ENCODE data around the gene DIRAS1.
A peak's percentile ranks its signal among the peaks of the same experiment; 100 is the strongest.
"Not testable (repeated sequence)": the region's sequence is repeated elsewhere in the genome, so short reads cannot be mapped to it uniquely, and the experiment has no call there.

The DIRAS1 gene

DNA sequence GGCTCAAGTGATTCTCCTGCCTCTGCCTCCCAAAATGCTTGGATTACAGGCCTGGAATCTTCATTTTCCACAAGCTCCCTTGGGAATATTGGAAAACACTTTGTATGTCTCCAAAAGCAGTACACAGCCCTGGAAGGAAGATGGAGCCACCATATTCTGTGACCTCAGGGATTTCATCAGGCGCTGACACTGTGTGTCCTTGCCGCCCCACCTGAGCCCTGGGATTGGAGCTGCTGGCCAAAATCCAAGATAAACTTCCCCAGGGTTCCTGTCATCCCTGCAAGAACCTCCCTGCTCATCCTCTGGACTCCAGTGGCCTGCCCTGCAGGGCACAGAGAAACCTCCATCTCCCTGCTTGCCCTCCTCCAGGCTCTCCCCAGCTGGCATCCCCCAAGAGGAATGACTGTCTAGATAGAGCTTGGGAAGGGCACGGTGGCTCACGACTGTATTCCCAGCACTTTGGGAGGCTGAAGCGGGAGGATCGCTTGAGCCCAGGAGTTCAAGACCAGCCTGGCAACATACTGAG is 17.4 kb downstream of the DIRAS1 start:
- no peak for DNase-seq

DNA sequence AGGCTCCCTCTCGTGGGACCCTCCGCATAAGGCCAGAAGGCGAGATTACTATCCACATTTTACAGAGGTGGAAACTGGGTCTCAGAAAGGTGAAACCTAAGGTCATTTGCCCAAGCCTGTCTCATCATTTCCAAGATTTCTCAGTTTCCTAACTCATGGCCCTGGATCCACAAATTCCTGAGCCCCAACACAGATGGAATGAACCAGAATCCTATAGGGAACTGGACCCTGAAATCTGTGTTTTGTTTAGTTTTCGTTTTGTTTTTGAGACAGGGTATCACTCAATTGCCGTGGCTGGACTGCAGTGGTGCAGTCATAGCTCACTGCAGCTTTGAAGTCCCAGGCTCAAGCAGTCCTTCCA is 18.1 kb downstream of the DIRAS1 start:
- DNase-seq, result no peak

DNA sequence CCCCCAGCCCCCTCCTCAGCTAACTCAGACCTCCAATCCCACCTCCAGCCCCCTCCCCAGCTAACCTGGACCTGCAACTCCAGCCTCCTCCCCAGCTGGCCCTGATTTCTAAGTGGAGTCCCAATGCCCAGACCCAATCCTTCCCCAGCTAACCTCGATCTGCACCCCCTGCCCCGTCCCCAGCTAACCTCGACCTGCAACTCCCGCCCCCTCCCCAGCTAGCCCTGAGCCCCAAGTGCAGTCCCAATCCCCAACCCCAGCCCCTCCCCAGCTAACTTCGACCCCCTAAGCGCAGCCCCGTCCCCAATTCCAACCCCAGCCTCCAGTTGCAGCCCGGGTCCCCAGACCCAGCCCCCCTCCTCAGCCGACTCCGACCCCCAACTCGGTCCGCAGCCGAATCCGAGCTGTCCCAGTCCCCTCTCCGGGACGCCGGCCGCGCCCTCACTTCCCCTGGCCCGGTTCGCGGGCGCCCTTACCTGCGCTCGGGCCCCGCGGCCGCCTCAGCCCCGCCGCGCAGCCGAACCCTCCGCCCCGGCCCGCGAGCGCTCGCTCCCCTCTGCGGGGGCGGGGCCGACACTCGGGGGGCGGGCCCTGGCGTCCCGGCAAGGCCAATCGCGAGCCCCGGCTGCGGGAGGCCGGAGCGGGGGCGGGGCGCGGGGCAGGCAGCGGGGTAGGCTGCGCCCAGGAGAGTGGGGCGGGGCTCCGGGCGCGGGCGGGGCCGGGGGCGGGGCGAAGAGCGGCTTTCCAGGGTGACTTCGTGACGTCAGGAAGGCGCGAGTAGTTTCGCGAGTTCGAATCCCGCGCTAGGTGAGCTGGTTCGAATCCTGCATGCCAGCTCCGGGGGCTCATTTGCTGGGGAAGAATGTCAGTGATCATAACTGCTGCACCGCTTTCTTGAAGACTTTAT is 18.7 kb downstream of the DIRAS1 start, which contains the start of gene GNG7:
Gene GNG7 (minus strand): TSS at position 525 of the 907 bp plus-strand sequence. CDS start 182,006 bp downstream, outside the sequence.
- DNase-seq, result peak; percentile 95 to 96

DNA sequence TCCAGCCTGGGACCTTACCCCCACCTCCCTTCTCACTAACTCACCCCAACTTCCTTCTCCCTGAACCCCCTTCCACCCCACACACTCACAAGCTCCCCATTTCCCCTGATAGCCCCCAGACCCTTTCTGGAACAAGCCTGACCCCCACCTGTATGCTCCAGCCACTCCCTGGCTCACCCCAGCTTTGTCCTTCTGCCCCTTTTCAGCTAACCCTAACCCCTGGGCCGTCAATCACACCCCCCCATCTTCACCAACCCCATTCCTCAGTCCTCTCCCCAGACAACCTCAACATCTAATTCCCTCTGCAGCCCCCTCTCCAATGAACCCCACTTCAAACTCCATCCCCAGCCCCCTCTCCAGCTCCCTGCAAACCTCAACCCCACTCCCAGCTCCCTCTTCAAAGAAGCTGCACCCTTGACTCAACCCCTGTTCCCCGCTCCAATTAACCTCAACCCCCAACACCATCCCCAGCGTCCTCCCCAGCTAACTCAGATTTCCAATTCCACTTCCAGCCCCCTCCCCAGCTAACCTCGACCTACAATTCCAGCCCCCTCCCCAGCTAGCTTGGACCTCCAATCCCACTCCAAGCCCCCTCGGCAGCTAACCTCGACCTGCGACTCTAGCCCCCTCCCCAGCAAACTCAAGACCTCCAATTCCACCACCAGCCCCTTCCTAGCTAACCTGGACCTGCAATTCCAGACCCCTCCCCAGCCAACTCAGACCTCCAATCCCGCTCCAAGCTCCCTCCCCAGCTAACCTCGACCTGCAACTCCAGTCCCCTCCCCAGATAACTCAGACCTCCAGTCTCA is 19.6 kb downstream of the DIRAS1 start:
- no peak for DNase-seq

DNA sequence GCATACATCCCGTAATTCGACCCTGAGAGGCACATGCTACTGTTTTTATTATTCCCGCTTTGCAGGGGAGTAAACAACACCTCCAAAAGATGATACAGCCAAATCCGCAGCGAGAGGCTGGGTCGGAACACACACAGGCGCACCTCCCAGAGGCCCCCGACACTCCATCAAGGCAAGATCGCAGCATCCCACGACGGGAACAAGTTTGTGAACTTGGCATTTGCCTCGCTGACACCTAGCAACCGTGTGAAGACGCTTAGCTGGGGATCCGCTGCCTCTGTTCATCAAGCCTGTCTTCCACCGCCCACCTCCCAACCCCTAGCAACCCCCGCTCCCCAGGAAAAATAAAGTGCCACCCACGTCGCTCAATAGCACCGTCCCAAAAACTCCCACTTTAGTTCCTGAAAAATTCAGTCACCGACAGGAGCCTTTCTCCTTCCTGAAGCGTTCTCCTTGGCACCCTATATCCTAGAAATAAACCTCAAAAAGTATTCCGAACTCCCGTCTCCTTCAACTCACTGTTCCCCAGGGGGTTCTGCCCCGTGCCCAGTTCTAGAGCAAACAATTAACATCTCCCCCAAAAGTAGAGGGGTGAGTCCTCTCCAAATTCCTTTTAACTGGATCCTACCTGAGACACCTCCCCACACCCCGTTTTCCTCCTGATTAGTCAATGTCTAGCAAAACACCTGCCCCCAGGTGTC is 20.4 kb downstream of the DIRAS1 start:
- no peak for DNase-seq

DNA sequence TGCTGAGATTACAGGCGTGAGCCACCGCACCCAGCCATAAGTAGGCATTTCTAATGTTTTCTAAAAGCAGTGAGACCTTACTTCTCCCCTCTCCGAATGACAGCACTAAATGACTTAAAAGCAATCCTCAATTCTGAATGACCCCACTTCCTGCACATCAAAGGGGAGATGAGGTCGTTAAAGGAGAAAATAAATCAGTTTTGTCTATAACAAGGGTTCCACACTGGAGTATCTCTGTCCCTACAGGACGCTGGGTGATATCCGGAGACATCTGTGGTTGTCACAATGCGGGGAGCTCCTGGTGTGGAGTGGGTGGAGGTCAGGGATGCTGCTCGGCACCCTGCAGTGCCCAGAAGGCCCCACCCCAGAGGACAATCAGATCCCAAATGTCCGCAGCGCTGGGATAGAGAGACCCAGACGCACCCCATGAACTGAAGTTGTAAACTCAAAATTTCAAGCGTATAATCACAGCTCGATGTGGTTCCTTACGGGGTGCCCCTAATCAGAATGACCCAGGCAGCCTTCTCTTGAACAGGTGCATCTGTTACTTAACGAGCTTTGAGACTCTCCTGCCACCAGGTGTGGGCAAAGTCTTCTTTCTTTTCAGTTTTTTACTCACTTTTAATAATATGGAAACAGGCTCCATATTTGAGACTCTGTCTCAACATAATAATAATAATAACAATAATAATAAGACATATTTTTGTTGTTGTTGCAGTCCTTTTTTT is 21.6 kb downstream of the DIRAS1 start:
- DNase-seq, result no peak

DNA sequence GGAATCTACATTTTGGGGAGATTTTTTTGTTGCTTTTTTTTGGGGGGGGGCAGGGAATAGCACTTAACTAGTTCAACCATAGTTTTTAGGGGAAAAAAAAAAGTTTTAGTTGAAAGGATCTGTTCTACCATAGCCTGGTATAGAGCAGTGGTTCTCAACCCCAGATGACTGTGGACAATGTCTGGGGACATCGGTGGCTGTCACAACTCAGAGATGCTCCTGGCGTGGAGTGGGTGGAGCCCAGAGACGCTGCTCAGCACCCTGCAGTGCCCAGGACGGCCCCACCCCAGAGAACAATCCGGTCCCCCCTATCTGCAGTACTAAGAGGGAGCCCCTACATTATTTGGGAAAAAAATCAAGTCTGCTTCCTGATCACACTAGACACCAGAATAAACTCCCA is 27.0 kb downstream of the DIRAS1 start:
- no peak for DNase-seq

DNA sequence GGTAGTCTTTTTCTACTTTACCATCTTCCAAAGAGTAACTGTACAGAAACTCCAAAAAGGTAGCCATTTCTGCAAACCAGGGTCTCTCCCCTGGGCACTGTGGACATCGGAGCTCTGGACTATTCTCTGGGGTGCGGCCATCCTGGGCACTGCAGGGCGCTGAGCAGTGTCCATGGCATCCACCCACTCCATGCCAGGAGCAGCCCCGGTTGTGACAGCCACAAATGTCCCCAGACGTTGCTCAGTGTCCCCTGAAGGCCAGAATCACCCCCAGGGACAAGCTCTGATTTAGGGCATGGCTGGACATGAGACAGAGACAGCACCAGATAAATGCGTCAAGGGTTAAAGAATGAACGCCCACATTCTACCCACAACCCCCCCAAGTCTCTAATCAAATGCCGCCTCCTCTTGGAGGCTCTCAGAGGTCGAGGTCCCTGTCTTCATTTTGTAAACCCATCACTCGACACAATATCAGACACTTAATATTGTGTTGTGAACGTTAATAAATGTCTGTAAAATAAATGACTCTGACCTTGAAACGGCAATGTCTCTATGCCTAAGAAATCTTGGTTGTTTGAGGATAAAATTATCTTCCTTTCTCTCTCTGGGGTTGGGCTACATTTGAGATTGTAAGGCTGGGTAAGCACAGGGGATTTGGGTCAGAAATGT is 27.5 kb downstream of the DIRAS1 start:
- no peak for DNase-seq

DNA sequence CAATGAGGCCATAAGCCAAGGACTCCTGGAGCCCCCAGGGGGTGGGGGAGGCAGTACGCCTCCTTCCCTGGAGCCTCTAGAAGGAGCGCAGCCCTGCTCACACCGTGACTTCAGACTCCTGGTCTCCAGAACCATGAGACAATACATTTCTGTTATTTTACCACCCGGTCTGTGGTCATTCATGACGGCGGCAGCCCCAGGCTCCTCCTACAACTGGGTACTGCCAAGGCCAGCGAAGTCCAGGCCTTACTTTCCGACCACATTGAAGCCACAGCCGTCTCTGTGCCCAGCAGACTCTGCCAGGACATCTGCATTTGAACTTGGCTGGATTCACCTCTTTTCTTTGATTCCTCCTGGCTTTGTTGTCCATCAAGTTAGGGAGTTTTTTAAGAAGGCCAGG is 29.2 kb downstream of the DIRAS1 start:
- DNase-seq, result no peak

DNA sequence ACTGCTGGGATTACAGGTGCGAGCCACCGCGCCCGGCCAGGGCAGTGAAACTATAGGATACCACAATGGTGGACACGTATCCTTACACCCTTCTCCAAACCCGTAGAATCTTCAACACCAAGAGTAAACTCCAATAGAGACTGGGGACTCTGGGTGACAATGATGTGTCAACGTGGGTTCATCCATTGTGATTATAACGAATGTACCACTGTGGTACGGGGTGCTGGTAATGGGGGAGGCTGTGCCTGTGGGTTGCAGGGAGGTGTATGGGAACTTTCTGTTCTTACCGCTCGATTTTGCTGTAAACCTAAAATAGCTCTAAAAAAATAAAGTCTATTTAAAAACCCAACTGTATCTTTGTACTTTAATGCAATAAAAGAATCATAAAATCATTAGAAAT is 30.3 kb downstream of the DIRAS1 start:
- DNase-seq, result no peak

DNA sequence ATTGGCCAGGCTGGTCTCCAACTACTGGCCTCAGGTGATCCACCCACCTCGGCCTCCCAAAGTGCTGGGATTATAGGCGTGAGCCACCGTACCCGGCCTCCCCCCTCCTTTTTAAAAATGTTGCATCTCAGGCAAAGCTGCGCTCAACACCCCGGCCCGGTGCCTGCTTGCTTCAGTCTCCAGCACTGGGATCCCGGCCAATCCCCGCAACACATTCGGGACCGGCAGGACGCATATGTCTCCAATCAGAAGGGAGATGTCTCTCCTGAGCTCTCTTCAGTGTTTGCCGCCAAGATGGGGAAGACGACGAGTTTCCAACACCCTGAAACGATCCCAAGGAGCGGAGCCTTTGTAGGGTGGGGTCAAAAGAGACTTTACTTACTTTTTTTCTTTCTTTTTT is 34.8 kb downstream of the DIRAS1 start:
- no peak for DNase-seq

DNA sequence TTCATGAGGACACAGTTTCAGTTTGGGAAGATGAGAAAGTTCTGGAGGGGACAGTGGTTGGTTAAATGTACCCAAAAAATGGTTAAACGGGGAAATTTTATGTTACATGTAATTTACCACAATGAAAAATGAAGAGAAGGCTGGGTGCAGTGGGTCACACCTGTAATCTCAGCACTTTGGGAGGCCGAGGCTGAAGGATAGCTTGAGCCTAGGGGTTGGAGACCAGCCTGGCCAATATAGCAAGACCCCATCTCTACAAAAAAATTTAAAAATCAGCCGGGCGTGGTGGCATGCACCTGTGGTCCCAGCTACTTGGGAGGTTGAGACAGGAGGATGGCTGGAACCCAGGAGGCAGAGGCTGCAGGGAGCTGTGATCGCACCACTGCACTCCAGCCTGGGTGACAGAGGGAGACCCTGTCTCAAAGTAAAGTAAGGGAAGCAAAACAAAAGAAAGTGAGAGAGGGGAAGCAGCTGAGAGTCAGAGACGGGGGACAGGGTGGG is 35.9 kb downstream of the DIRAS1 start:
- DNase-seq, result no peak

DNA sequence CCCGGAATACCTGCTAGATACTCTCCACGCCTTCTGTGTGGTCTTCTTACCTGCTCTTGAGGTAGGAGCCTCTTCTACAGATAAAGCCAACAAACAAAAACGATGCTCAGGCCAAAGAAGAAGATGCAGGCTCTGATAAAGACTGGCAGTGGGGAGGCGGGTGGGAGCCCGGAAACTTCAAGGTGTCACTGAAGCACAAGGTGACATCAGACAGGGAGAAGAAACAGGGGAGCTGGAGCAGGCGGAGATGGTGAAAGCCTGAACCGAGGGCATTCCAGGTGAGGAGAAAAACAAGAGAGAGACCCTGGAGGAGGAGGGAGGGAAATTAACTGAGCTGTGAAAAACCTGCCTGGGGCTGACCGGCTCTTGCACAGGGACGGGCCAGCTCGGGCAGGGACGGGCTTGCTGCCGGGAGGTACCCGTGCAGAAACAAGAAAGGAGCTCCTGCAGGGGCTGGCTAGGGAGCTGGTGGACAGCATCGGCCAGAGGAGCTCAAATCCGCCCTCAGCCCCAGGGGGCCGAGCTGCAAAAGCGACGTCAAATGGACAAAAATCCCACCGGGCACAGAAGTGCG is 37.7 kb downstream of the DIRAS1 start:
- no peak for DNase-seq

DNA sequence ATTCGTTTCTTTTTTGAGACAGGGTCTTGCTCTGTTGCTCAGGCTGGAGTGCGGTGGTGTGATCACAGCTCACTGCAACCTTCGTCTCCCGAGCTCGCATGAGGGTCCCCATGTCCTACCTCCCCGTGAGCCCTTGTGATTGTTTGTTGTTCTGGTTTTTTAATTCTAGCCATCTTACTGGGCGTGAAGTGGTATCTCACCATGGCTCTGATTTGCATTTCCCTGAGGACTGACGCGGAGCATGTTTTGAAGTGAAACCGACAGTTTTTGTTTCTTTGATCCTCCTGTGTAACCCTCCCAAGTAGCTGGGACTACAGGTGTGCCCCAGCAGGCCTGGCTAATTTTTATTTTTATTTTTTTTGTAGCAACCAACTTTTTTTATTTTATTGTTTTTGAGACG is 40.4 kb downstream of the DIRAS1 start:
- DNase-seq, result peak in 1 of 2 donors; percentile 68

DNA sequence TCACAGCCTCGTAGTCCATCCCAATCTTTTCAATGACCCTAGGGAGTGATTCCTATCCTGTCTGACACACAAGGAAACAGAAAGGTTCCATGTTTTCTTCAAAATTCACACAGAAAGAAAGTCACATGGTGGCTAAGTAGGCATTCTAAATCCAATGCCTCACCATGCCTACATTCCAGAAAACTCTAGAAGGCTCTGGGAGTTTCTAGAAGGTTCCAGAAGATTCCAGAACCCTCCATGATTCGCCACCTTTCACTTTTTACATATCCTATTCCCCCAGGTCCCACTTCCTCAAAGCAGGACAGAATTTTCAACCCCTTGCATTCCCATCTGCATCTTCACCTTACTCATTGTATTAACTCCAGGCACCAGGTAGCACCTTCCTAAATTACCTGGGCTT is 41.7 kb downstream of the DIRAS1 start:
- no peak for DNase-seq

DNA sequence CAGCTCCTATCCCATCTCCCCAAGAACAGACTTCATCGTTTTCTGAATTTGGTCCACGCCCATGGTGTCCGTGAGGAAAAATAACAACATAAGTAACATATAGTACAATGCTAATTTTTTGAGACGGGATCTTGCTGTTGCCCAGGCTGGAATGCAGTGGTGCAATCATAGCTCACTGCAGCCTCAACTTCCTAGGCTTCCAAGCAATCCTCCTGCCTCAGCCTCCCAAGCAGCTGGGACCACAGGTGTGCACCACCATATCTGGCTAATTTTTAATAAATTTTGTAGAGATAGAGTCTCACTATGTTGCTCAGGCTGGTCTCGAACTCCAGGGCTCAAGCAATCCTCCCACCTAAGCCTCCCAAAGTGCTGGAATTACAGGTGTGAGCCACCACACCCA is 42.2 kb downstream of the DIRAS1 start:
- DNase-seq, result not testable (repeated sequence)

DNA sequence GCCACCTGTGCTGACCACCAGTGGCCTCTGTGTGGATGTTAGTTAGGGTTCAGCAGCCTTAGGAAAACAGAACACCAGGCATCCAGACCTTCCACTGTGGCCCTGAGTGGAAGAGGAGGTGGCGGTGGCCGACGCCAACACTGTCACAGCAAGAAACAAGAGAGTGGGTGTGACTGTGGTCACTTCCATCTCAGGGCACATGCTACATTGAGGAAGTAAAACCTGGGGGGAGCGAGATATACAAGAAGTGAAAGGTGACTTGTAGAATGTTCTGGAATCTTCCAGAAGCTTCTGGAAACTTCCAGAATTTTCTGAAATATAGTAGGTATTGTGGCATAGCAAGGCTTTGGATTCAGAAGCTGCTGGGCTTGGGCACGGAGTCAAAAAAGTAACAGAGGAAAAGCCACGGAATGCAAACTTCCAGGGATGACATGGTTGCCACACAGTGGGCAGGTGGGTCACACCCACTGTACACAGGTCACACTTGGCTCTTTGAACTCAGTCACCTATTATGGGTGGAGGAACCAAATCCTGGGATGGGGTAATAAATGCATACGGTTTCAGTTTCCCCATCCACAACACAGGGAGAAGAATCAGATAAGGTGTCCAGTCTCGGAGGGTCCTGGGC is 43.0 kb downstream of the DIRAS1 start:
- peak; percentile 23 to 69 for DNase-seq

DNA sequence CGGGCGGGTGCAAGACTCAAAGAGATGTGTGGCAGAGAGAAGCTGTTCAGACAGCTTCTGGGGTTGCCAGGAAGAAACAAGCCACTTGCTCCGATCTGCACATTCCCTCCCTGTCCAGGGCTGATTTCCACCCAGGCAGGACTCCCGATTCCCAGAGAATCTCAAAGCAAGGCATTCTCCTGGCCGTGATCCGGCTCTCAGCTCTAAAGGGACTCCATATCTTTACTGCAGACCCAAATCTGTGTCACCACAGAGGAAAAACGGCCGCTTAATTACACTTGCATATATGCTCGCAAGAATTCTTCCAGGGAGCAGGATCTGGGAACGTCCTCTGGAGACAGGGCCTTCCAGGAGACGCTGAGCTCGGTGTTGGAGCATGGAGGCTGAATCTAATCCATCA is 44.3 kb downstream of the DIRAS1 start:
- DNase-seq, result no peak

DNA sequence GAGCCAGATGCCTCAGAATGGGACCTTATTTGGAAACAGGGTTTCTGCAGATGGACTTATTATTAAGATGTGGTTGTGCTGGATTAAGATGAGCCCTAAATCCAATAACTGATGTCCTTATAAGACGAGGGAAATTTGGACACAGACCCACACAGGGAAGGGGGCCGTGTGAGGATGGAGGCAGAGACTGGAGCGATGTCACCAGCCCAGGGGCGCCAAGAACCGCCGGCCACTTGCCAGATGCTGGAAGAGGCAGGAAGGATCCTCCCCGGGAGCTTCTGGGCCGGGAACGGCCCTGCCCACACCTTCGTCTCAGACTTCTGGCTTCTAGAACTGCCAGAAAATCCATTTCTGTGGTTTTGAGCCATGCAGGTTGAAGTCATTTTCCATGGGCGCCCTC is 45.3 kb downstream of the DIRAS1 start:
- DNase-seq, result no peak

DNA sequence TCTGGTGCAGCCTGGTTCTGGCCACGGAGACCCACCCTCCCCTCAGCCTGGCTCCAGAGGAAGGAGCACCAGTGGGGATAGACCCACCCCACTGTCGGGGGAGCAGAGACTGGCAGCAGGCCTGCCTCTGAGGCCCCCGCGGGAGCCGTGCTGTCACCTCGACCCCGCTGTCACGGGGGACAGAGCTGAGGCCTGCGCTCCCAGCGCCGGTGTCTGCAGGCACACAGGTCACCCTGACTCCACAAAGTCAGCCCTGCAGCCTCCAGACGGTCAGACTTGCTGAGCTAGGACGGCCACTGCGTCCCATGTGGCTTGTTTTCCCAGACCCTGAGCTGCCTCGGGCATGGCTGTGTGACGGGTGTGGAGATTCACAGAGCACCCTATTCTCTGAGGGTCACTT is 51.0 kb downstream of the DIRAS1 start:
- DNase-seq, result no peak

Data from CD4-positive, alpha-beta T cell treated with Interferon alpha-2 for 1 hour (primary cell).